ENCODE results near the gene ZBTB9. TPM values are rescaled to one million over a fixed set of nuclear protein-coding genes. Genes with fewer than 3 reads are reported as not detected.

Gene ZBTB9
- total and polyA plus RNA-seq, 2 donors (not counting 1 experiment from before 2014, with no cell fraction given), result 2.9 to 11.8 TPM

GRCh38 chr6:33406126-33406525 is 48.2 kb upstream of the ZBTB9 start:
- peaks cover 5% of the 10 kb centered on the region for H3K79me2 ChIP-seq (ENCODE audit: control insufficient read depth, insufficient read depth, low read length)
- H3K9me3 ChIP-seq (ENCODE audit: control extremely low read depth in 1 of 3, control insufficient read depth in 2 of 3, insufficient read depth in 1 of 3, low read length in 2 of 3), result no peaks in the 10 kb centered on the region
- no peaks in the 10 kb centered on the region for H3K9me3 Mint-ChIP-seq (ENCODE audit: insufficient read depth)
- no peaks in the 10 kb centered on the region for H4K20me1 ChIP-seq (ENCODE audit: control insufficient read depth, insufficient read depth, low read length, poor library complexity, severe bottlenecking)
- H3K4me3 ChIP-seq (ENCODE audit: control extremely low read depth in 1 of 5, extremely low read depth in 1 of 5, insufficient read depth in 1 of 5, low read depth in 2 of 5, low read length in 4 of 5), result no peak overlapping the region
- H3K27ac ChIP-seq (ENCODE audit: low read length in 2 of 2), result no peak overlapping the region
- intact Hi-C loops (cut with micrococcal nuclease), result no loop called here
- DNase-seq (no peak), ATAC-seq (ENCODE audit: low read depth) (no peak)
- ChIA-PET POLR2A (interaction anchor here (0.6 kb wide), 1 partner anchor 57 kb away, joined by 5 read pairs; no protein-coding TSS in a partner anchor), CTCF (no interaction called here)
- 97% methylated on average over 16 of the region's 17 CpGs for WGBS (ENCODE audit: insufficient coverage)
- no peaks in the 10 kb centered on the region for H3K27me3 Mint-ChIP-seq
- H2AFZ ChIP-seq (ENCODE audit: insufficient read depth, low read depth, low read length, poor library complexity, severe bottlenecking), result no peak overlapping the region
- H3K4me2 ChIP-seq (replicated peaks; ENCODE audit: low read depth, low read length, poor library complexity, severe bottlenecking), result no peak overlapping the region
- H3K9ac ChIP-seq (ENCODE audit: low read length), result no peak overlapping the region
- no peak overlapping the region for H3K27ac Mint-ChIP-seq
- no peak overlapping the region for H3K4me3 Mint-ChIP-seq
- no peaks in the 10 kb centered on the region for H3K36me3 ChIP-seq (replicated peaks in 1 of 2; ENCODE audit: control extremely low read depth in 1 of 2, control insufficient read depth in 1 of 2, extremely low read depth in 1 of 2, insufficient read depth in 2 of 2, low read length in 1 of 2)
- no peak for TF ChIP-seq EZH2 (IDR thresholded peaks at IDR 0.05; ENCODE audit: borderline replicate concordance, insufficient read depth, low read depth, low read length, poor library complexity, severe bottlenecking)
- TF ChIP-seq CTCF (IDR thresholded peaks at IDR 0.05), result no peak
- H3K27me3 ChIP-seq (replicated peaks in 1 of 4; ENCODE audit: control extremely low read depth in 1 of 4, control insufficient read depth in 3 of 4, insufficient read depth in 4 of 4, low read length in 3 of 4), result no peaks in the 10 kb centered on the region
- peaks cover 6 to 13% of the 10 kb centered on the region in 2 donors for H3K4me1 ChIP-seq (ENCODE audit: control insufficient read depth in 2 of 2, insufficient read depth in 2 of 2, low read length in 2 of 2)
- H3K4me1 Mint-ChIP-seq, result peaks cover 13% of the 10 kb centered on the region

- Histone ChIP-seq H3K79me2 (ENCODE audit: control insufficient read depth, insufficient read depth, low read length) (peaks cover 16% of the 10 kb centered on the region), H3K4me3 (ENCODE audit: control extremely low read depth in 1 of 5, extremely low read depth in 1 of 5, insufficient read depth in 1 of 5, low read depth in 2 of 5, low read length in 4 of 5) (no peak overlapping the region), H3K4me2 (replicated peaks; ENCODE audit: low read depth, low read length, poor library complexity, severe bottlenecking) (no peak overlapping the region), H2AFZ (ENCODE audit: insufficient read depth, low read depth, low read length, poor library complexity, severe bottlenecking) (no peak overlapping the region), H3K4me1 (ENCODE audit: control insufficient read depth in 2 of 2, insufficient read depth in 2 of 2, low read length in 2 of 2) (peaks cover 14 to 23% of the 10 kb centered on the region in 2 donors), H3K36me3 (replicated peaks in 1 of 2; ENCODE audit: control extremely low read depth in 1 of 2, control insufficient read depth in 1 of 2, extremely low read depth in 1 of 2, insufficient read depth in 2 of 2, low read length in 1 of 2) (peaks cover 0 to 2% of the 10 kb centered on the region in 2 experiments), H3K9ac (ENCODE audit: low read length) (no peak overlapping the region), H3K27ac (ENCODE audit: low read length in 2 of 2) (no peak overlapping the region), H3K27me3 (replicated peaks in 1 of 4; ENCODE audit: control extremely low read depth in 1 of 4, control insufficient read depth in 3 of 4, insufficient read depth in 4 of 4, low read length in 3 of 4) (no peaks in the 10 kb centered on the region), H4K20me1 (ENCODE audit: control insufficient read depth, insufficient read depth, low read length, poor library complexity, severe bottlenecking) (peaks cover 2% of the 10 kb centered on the region), H3K9me3 (ENCODE audit: control extremely low read depth in 1 of 3, control insufficient read depth in 2 of 3, insufficient read depth in 1 of 3, low read length in 2 of 3) (no peaks in the 10 kb centered on the region)
- TF ChIP-seq EZH2 (IDR thresholded peaks at IDR 0.05; ENCODE audit: borderline replicate concordance, insufficient read depth, low read depth, low read length, poor library complexity, severe bottlenecking), result no peak
- TF ChIP-seq CTCF (IDR thresholded peaks at IDR 0.05), result no peak
- ChIA-PET CTCF (interaction anchor here (0.9 kb wide), 1 partner anchor 16 kb away, joined by 3 read pairs; no protein-coding TSS in a partner anchor), POLR2A (interaction anchor here (0.6 kb wide), 1 partner anchor 506 kb away, joined by 5 read pairs; no protein-coding TSS in a partner anchor)
- DNase-seq (peak; percentile 39), ATAC-seq (ENCODE audit: low read depth) (no peak)
- no peak overlapping the region for H3K27ac Mint-ChIP-seq
- WGBS (ENCODE audit: insufficient coverage), result 94% methylated on average over 3 of the region's 5 CpGs
- no peaks in the 10 kb centered on the region for H3K27me3 Mint-ChIP-seq
- no peaks in the 10 kb centered on the region for H3K9me3 Mint-ChIP-seq (ENCODE audit: insufficient read depth)
- no peak overlapping the region for H3K4me3 Mint-ChIP-seq
- intact Hi-C loops (cut with micrococcal nuclease), result no loop called here
- peaks cover 19% of the 10 kb centered on the region for H3K4me1 Mint-ChIP-seq
These were observed 47.2 kb upstream of the ZBTB9 start for GRCh38 chr6:33407132-33407718.

All from B cell (primary cell).